Astrocyte (in vitro differentiated cells and primary cell): ENCODE measurements around the gene GET3. TPM values are rescaled to one million over a fixed set of nuclear protein-coding genes. Genes with fewer than 3 reads are reported as not detected.

Experiments
- DNase-seq: peaks from one replicate; pipeline ENCODE4 v3.0.0-alpha.2; 2010; ENCODE audit warnings: low read depth
- FAIRE-seq: peaks from 2 replicates; lab custom pipeline; 2011; peaks lifted over from hg19 to GRCh38; lab: Jason Lieb, UNC
- H2AFZ ChIP-seq: 2 replicates; pipeline ENCODE4 v1.6.0; 2012; ENCODE audit warnings: low read depth, low read length, inconsistent platforms
- H3K27ac ChIP-seq: 2 replicates; pipeline ENCODE4 v1.5.1; 2011; ENCODE audit warnings: low read depth, low read length, inconsistent platforms
- H3K27me3 ChIP-seq: 2 replicates; pipeline ENCODE4 v1.6.0; 2011; ENCODE audit warnings: low read length, inconsistent platforms; ENCODE audit not compliant: insufficient read depth
- H3K36me3 ChIP-seq: 2 replicates; pipeline ENCODE4 v1.5.1; 2011; ENCODE audit warnings: low read length, inconsistent platforms; ENCODE audit not compliant: insufficient read depth
- H3K4me1 ChIP-seq: 2 replicates; pipeline ENCODE4 v1.5.1; 2011; ENCODE audit warnings: low read length, inconsistent platforms; ENCODE audit not compliant: insufficient read depth
- H3K4me2 ChIP-seq: 2 replicates; pipeline ENCODE4 v1.6.0; 2012; ENCODE audit warnings: low read length, inconsistent platforms
- H3K4me3 ChIP-seq: 2 replicates; pipeline ENCODE4 v1.5.1; 2011; ENCODE audit warnings: low read depth, mild to moderate bottlenecking, low read length, inconsistent platforms; ENCODE audit not compliant: insufficient read depth
- H3K79me2 ChIP-seq: 2 replicates; pipeline ENCODE4 v1.6.0; 2012; ENCODE audit warnings: mild to moderate bottlenecking, low read length, inconsistent platforms; ENCODE audit not compliant: insufficient read depth
- H3K9ac ChIP-seq: 2 replicates; pipeline ENCODE4 v1.6.0; 2012; ENCODE audit warnings: mild to moderate bottlenecking, low read length, inconsistent platforms
- H3K9me3 ChIP-seq: 2 replicates; pipeline ENCODE4 v1.5.1; 2012; ENCODE audit warnings: low read depth, mild to moderate bottlenecking, low read length, inconsistent platforms; ENCODE audit not compliant: insufficient read depth
- H4K20me1 ChIP-seq: 2 replicates; pipeline ENCODE4 v1.6.0; 2012; ENCODE audit warnings: low read length, inconsistent platforms; ENCODE audit not compliant: insufficient read depth
- H3K27ac Mint-ChIP-seq: one replicate; pipeline ENCODE4 v1.8.0; 2021; ENCODE audit warnings: mild to moderate bottlenecking, mixed read lengths; ENCODE audit not compliant: unreplicated experiment
- H3K27me3 Mint-ChIP-seq: one replicate; pipeline ENCODE4 v1.8.0; 2021; ENCODE audit warnings: low read depth, mixed read lengths; ENCODE audit not compliant: unreplicated experiment
- H3K36me3 Mint-ChIP-seq: one replicate; pipeline ENCODE4 v1.8.0; 2021; ENCODE audit warnings: low read depth, mixed read lengths; ENCODE audit not compliant: unreplicated experiment
- H3K4me1 Mint-ChIP-seq: one replicate; pipeline ENCODE4 v1.8.0; 2021; ENCODE audit warnings: low read depth, mixed read lengths; ENCODE audit not compliant: unreplicated experiment
- H3K4me3 Mint-ChIP-seq: one replicate; pipeline ENCODE4 v1.8.0; 2021; ENCODE audit warnings: mild to moderate bottlenecking, moderate library complexity, mixed read lengths; ENCODE audit not compliant: unreplicated experiment
- H3K9me3 Mint-ChIP-seq: one replicate; pipeline ENCODE4 v1.8.0; 2021; ENCODE audit warnings: mild to moderate bottlenecking, mixed read lengths; ENCODE audit not compliant: unreplicated experiment
- CTCF ChIP-seq: IDR thresholded peaks from 2 replicates; pipeline ENCODE4 v1.5.1; 2011; ENCODE audit warnings: low read depth, mild to moderate bottlenecking, inconsistent platforms, low read length, moderate library complexity; ENCODE audit not compliant: insufficient read depth
- EZH2 ChIP-seq: IDR thresholded peaks from 2 replicates; pipeline ENCODE4 v1.6.1; 2012; ENCODE audit warnings: mild to moderate bottlenecking, low read length, inconsistent platforms; ENCODE audit not compliant: insufficient read depth
- total RNA-seq: library from RNA; stranded (reverse); gene quantifications from 2 replicates; pipeline ENCODE4 v1.2.1, GENCODE V29; 2021

GET3 gene
- total RNA-seq, 1 donor from 2014 or later: 66.8 TPM

GRCh38 chr19:12790628-12791344 lies 53.5 kb downstream of the GET3 start:
- Mint-ChIP-seq H3K4me1 (peaks cover 23% of the 10 kb centered on the region), H3K36me3 (no peaks in the 10 kb centered on the region), H3K27me3 (no peaks in the 10 kb centered on the region), H3K4me3 (peak overlapping the region; percentile 85), H3K9me3 (no peaks in the 10 kb centered on the region), H3K27ac (peak overlapping the region; percentile 96)
- peaks cover 36% of the 10 kb centered on the region for H3K4me1 ChIP-seq
- no peak for TF ChIP-seq EZH2
- TF ChIP-seq CTCF: no peak
- no peaks in the 10 kb centered on the region for H3K27me3 ChIP-seq
- peak overlapping the region; percentile 58 for H2AFZ ChIP-seq
- H4K20me1 ChIP-seq: peaks cover 19% of the 10 kb centered on the region
- H3K79me2 ChIP-seq: peaks cover 21% of the 10 kb centered on the region
- H3K9ac ChIP-seq: peak overlapping the region; percentile 94
- no peaks in the 10 kb centered on the region for H3K9me3 ChIP-seq
- FAIRE-seq (no peak), DNase-seq (no peak)
- peak overlapping the region; percentile 91 for H3K4me2 ChIP-seq
- H3K4me3 ChIP-seq: peak overlapping the region; percentile 51
- H3K36me3 ChIP-seq: no peaks in the 10 kb centered on the region
- peak overlapping the region; percentile 54 for H3K27ac ChIP-seq

GRCh38 chr19:12791345-12792050 lies 54.2 kb downstream of the GET3 start, which contains the start of gene JUNB:
Gene JUNB, plus strand, starts transcription at chr19:12791486. Its CDS starts 286 bp downstream, at chr19:12791772.
- H3K27ac ChIP-seq: peak within 1 kb of the TSS; percentile 90
- no peaks in the 10 kb centered on the region for H3K9me3 ChIP-seq
- no peak for TF ChIP-seq EZH2
- TF ChIP-seq CTCF: no peak
- FAIRE-seq: no peak
- H3K27me3 Mint-ChIP-seq: no peaks in the 10 kb centered on the region
- H3K9me3 Mint-ChIP-seq: no peaks in the 10 kb centered on the region
- peak within 1 kb of the TSS; percentile 91 for H3K4me2 ChIP-seq
- peak; percentile 88 for DNase-seq
- H3K4me1 ChIP-seq: peaks cover 38% of the 10 kb centered on the region
- H3K9ac ChIP-seq: peak within 1 kb of the TSS; percentile 94
- peak within 1 kb of the TSS; percentile 92 for H3K4me3 ChIP-seq
- H3K36me3 Mint-ChIP-seq: no peaks in the 10 kb centered on the region
- H3K27ac Mint-ChIP-seq: peak within 1 kb of the TSS; percentile 96
- no peaks in the 10 kb centered on the region for H3K27me3 ChIP-seq
- peaks cover 30% of the 10 kb centered on the region for H3K4me1 Mint-ChIP-seq
- no peaks in the 10 kb centered on the region for H3K36me3 ChIP-seq
- H2AFZ ChIP-seq: peak within 1 kb of the TSS; percentile 58
- H4K20me1 ChIP-seq: peaks cover 19% of the 10 kb centered on the region
- peaks cover 21% of the 10 kb centered on the region for H3K79me2 ChIP-seq
- H3K4me3 Mint-ChIP-seq: peak within 1 kb of the TSS; percentile 93
